ENCODE results near the gene SEPTIN1.

Gene SEPTIN1

DNA sequence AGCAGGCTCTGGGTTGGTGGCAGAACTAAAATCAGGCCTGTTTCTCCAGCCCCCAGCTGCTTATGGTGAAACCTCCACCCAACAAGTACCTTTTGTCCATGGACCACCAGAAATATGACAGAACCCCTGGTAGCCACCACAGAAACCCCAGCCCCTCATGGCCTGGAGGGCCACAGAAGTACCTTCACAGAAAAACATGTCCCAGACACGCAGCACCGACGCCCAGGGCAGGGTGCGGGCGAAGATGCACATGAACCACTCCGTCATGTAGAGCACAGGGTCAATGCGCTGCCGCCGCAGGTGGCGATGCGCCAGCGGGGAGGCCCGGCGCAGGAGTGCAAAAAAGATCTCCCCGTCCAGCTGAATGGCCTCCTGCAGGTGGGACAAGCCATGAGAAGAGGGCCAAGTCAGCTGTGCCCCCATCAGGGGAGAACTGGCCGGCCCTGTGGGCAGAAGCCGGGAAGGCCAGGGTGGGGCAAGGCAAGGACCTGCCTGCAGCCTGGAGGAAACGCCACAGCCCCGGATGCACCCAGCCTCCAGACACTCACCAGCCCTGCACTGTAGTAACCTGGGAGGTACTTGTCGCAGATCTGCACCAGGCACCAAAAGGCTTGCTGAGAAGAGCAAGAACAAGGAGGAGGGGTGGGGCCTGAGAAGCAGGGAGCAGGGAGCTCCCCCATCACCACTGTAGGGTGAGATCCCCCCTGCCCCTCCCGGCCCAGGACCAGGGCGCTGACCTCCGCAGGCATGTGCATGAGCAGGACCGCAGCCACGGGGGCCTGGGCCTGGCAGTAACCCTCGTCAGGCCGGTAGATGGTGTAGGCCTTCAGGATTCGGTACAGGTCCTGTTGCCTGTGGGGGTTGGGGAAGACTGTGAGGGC is 23.1 kb downstream of the SEPTIN1 start:
- no peak for TF ChIP-seq YY1 (IDR thresholded peaks at IDR 0.05; ENCODE audit: insufficient read depth, insufficient read length)
- TF ChIP-seq ZNF274 (IDR thresholded peaks at IDR 0.05; ENCODE audit: low read depth, low read length) = no peak
- no peak for TF ChIP-seq SUZ12 (IDR thresholded peaks at IDR 0.05; ENCODE audit: extremely low read depth, insufficient read depth, insufficient read length)
- no peaks in the 10 kb centered on the region for H3K27me3 ChIP-seq (ENCODE audit: insufficient read depth, insufficient read length)
- no peak overlapping the region for H3K9ac ChIP-seq (ENCODE audit: insufficient read length, low read depth)
- DNase-seq (ENCODE audit: low read depth, low spot score) = no peak
- H3K36me3 ChIP-seq (ENCODE audit: insufficient read depth, insufficient read length, low read length) = peaks cover 55% of the 10 kb centered on the region
- H3K4me1 ChIP-seq (ENCODE audit: insufficient read depth, insufficient read length) = peaks cover 15% of the 10 kb centered on the region
- no peak overlapping the region for H3K4me3 ChIP-seq (ENCODE audit: insufficient read length, low read depth)
- H3K9me3 ChIP-seq (ENCODE audit: insufficient read depth, low read length) = no peaks in the 10 kb centered on the region

- Histone ChIP-seq H3K36me3 (ENCODE audit: insufficient read depth, insufficient read length, low read length) (peaks cover 61% of the 10 kb centered on the region), H3K9me3 (ENCODE audit: insufficient read depth, low read length) (no peaks in the 10 kb centered on the region), H3K9ac (ENCODE audit: insufficient read length, low read depth) (peak overlapping the region; percentile 57), H3K27me3 (ENCODE audit: insufficient read depth, insufficient read length) (no peaks in the 10 kb centered on the region), H3K4me1 (ENCODE audit: insufficient read depth, insufficient read length) (peaks cover 19% of the 10 kb centered on the region), H3K4me3 (ENCODE audit: insufficient read length, low read depth) (no peak overlapping the region)
- no peak for DNase-seq (ENCODE audit: low read depth, low spot score)
- TF ChIP-seq ZNF274 (IDR thresholded peaks at IDR 0.05; ENCODE audit: low read depth, low read length) (no peak), SUZ12 (IDR thresholded peaks at IDR 0.05; ENCODE audit: extremely low read depth, insufficient read depth, insufficient read length) (no peak), YY1 (IDR thresholded peaks at IDR 0.05; ENCODE audit: insufficient read depth, insufficient read length) (no peak)
Observed at GRCh38 chr16:30358577-30358936, 23.8 kb downstream of the SEPTIN1 start.

- Histone ChIP-seq H3K36me3 (ENCODE audit: insufficient read depth, insufficient read length, low read length) (peaks cover 62% of the 10 kb centered on the region), H3K9ac (ENCODE audit: insufficient read length, low read depth) (peak overlapping the region; percentile 57), H3K4me1 (ENCODE audit: insufficient read depth, insufficient read length) (peaks cover 19% of the 10 kb centered on the region), H3K27me3 (ENCODE audit: insufficient read depth, insufficient read length) (no peaks in the 10 kb centered on the region), H3K9me3 (ENCODE audit: insufficient read depth, low read length) (no peaks in the 10 kb centered on the region), H3K4me3 (ENCODE audit: insufficient read length, low read depth) (no peak overlapping the region)
- no peak for TF ChIP-seq SUZ12 (IDR thresholded peaks at IDR 0.05; ENCODE audit: extremely low read depth, insufficient read depth, insufficient read length)
- no peak for TF ChIP-seq ZNF274 (IDR thresholded peaks at IDR 0.05; ENCODE audit: low read depth, low read length)
- TF ChIP-seq YY1 (IDR thresholded peaks at IDR 0.05; ENCODE audit: insufficient read depth, insufficient read length) = no peak
- no peak for DNase-seq (ENCODE audit: low read depth, low spot score)
Observed at GRCh38 chr16:30357715-30358576, 24.4 kb downstream of the SEPTIN1 start.

- Histone ChIP-seq H3K9ac (ENCODE audit: insufficient read length, low read depth) (peak overlapping the region; percentile 47), H3K4me1 (ENCODE audit: insufficient read depth, insufficient read length) (peaks cover 19% of the 10 kb centered on the region)
Observed at GRCh38 chr16:30357085-30357714, 25.2 kb downstream of the SEPTIN1 start.

DNA sequence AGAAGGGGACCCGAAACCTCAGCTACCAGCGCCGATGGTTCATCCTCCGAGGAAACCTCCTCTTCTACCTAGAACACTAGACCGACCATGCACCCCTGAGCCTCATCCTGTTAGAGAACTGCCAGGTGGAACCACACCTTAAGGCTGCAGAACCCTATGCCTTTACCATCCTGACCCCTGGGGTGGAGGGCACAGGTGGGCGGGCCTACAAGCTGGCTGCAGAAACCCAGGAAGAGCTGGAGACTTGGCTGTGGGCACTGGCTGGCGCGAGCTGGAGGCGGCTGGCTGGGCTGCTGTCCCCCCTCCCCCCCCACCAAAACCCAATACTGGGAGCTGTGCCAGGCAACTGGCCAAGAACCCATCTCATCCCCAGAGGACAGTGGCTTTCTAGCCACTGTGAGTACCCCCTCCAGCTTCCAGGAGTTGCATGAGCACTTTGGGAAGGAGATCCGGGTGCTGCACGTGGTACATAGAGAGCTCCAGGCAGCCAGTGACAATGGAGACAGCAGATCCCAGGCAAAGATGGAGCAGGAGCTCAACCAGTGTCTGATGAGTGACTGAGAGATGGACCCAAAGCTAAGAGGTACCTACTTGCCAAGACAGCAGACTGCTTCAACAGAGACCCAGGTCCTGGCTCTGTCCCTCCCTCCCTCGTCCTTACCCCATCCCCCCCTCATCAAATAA is 25.8 kb downstream of the SEPTIN1 start:
- TF ChIP-seq SUZ12 (IDR thresholded peaks at IDR 0.05; ENCODE audit: extremely low read depth, insufficient read depth, insufficient read length) (no peak), YY1 (IDR thresholded peaks at IDR 0.05; ENCODE audit: insufficient read depth, insufficient read length) (no peak), ZNF274 (IDR thresholded peaks at IDR 0.05; ENCODE audit: low read depth, low read length) (no peak)
- Histone ChIP-seq H3K4me1 (ENCODE audit: insufficient read depth, insufficient read length) (peaks cover 19% of the 10 kb centered on the region), H3K36me3 (ENCODE audit: insufficient read depth, insufficient read length, low read length) (peaks cover 71% of the 10 kb centered on the region), H3K9me3 (ENCODE audit: insufficient read depth, low read length) (no peaks in the 10 kb centered on the region), H3K4me3 (ENCODE audit: insufficient read length, low read depth) (peak overlapping the region; percentile 88), H3K27me3 (ENCODE audit: insufficient read depth, insufficient read length) (no peaks in the 10 kb centered on the region), H3K9ac (ENCODE audit: insufficient read length, low read depth) (peak overlapping the region; percentile 83)
- DNase-seq (ENCODE audit: low read depth, low spot score) = no peak

More at GRCh38 chr16:30357085-30357714, 25.2 kb downstream of the SEPTIN1 start:
- H3K4me3 ChIP-seq (ENCODE audit: insufficient read length, low read depth) = peak overlapping the region; percentile 6
- H3K36me3 ChIP-seq (ENCODE audit: insufficient read depth, insufficient read length, low read length) = peaks cover 66% of the 10 kb centered on the region
- H3K9me3 ChIP-seq (ENCODE audit: insufficient read depth, low read length) = no peaks in the 10 kb centered on the region
- H3K27me3 ChIP-seq (ENCODE audit: insufficient read depth, insufficient read length) = no peaks in the 10 kb centered on the region
- TF ChIP-seq SUZ12 (IDR thresholded peaks at IDR 0.05; ENCODE audit: extremely low read depth, insufficient read depth, insufficient read length) (no peak), ZNF274 (IDR thresholded peaks at IDR 0.05; ENCODE audit: low read depth, low read length) (no peak), YY1 (IDR thresholded peaks at IDR 0.05; ENCODE audit: insufficient read depth, insufficient read length) (no peak)
- DNase-seq (ENCODE audit: low read depth, low spot score) = no peak

- H3K9ac ChIP-seq (ENCODE audit: insufficient read length, low read depth) = peak overlapping the region; percentile 83
- H3K36me3 ChIP-seq (ENCODE audit: insufficient read depth, insufficient read length, low read length) = peaks cover 77% of the 10 kb centered on the region
- H3K4me1 ChIP-seq (ENCODE audit: insufficient read depth, insufficient read length) = peaks cover 19% of the 10 kb centered on the region
- H3K27me3 ChIP-seq (ENCODE audit: insufficient read depth, insufficient read length) = no peaks in the 10 kb centered on the region
- H3K9me3 ChIP-seq (ENCODE audit: insufficient read depth, low read length) = no peaks in the 10 kb centered on the region
- H3K4me3 ChIP-seq (ENCODE audit: insufficient read length, low read depth) = peak overlapping the region; percentile 88
- TF ChIP-seq ZNF274 (IDR thresholded peaks at IDR 0.05; ENCODE audit: low read depth, low read length) (no peak), SUZ12 (IDR thresholded peaks at IDR 0.05; ENCODE audit: extremely low read depth, insufficient read depth, insufficient read length) (no peak), YY1 (IDR thresholded peaks at IDR 0.05; ENCODE audit: insufficient read depth, insufficient read length) (no peak)
- no peak for DNase-seq (ENCODE audit: low read depth, low spot score)
Observed at GRCh38 chr16:30355954-30356308, 26.4 kb downstream of the SEPTIN1 start.

Data from NT2/D1 (cell line).